ENCODE data around the gene DDX52.

GRCh38 chr17:37673386-37673785 is 30.1 kb upstream of the DDX52 start:
- TF ChIP-seq, protein P1, sequence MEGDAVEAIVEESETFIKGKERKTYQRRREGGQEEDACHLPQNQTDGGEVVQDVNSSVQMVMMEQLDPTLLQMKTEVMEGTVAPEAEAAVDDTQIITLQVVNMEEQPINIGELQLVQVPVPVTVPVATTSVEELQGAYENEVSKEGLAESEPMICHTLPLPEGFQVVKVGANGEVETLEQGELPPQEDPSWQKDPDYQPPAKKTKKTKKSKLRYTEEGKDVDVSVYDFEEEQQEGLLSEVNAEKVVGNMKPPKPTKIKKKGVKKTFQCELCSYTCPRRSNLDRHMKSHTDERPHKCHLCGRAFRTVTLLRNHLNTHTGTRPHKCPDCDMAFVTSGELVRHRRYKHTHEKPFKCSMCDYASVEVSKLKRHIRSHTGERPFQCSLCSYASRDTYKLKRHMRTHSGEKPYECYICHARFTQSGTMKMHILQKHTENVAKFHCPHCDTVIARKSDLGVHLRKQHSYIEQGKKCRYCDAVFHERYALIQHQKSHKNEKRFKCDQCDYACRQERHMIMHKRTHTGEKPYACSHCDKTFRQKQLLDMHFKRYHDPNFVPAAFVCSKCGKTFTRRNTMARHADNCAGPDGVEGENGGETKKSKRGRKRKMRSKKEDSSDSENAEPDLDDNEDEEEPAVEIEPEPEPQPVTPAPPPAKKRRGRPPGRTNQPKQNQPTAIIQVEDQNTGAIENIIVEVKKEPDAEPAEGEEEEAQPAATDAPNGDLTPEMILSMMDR (IDR thresholded peaks at IDR 0.05) = no peak
- TF ChIP-seq POLR2A (IDR thresholded peaks at IDR 0.05) = no peak

Data from body of pancreas (tissue), 4 donors.